ENCODE results near the gene COX20.

DNA sequence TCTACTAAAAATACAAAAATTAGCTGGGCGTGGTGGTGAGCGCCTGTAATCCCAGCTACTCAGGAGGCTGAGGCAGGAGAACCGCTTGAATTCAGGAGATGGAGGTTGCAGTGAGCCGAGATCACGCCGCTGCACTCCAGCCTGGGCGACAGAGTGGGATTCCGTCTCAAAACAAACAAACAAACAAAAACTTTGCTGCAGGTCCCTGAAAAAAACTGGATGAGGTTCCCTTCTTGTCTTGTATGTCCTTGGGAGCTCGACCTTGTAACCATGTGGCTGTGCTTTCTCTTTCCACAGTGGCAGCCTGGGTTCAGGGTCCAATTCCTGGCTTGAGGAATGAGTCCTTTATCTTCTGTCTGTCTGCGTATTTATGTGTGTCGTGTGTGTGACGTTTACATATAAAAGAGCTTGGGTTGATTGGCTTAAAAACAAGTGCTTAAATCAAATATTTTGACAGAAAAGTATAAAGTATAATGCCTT is 18.0 kb upstream of the COX20 start:
- TF ChIP-seq, protein P1, sequence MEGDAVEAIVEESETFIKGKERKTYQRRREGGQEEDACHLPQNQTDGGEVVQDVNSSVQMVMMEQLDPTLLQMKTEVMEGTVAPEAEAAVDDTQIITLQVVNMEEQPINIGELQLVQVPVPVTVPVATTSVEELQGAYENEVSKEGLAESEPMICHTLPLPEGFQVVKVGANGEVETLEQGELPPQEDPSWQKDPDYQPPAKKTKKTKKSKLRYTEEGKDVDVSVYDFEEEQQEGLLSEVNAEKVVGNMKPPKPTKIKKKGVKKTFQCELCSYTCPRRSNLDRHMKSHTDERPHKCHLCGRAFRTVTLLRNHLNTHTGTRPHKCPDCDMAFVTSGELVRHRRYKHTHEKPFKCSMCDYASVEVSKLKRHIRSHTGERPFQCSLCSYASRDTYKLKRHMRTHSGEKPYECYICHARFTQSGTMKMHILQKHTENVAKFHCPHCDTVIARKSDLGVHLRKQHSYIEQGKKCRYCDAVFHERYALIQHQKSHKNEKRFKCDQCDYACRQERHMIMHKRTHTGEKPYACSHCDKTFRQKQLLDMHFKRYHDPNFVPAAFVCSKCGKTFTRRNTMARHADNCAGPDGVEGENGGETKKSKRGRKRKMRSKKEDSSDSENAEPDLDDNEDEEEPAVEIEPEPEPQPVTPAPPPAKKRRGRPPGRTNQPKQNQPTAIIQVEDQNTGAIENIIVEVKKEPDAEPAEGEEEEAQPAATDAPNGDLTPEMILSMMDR (IDR thresholded peaks at IDR 0.05) = no peak
- no peak for TF ChIP-seq POLR2A (IDR thresholded peaks at IDR 0.05)
